ENCODE data around the gene ATXN1.

- no peak for TF ChIP-seq CTCF (conservative IDR thresholded peaks at IDR 0.05; ENCODE audit: low read length)
- no peak for TF ChIP-seq EZH2phosphoT487 (IDR thresholded peaks at IDR 0.05; ENCODE audit: borderline replicate concordance)
These were observed 93.8 kb downstream of the ATXN1 start for GRCh38 chr6:16667509-16667908.

Data from Loucy (cell line).